A549 (cell line): ENCODE data around the gene COASY.

Experiments used
- BHLHE40 ChIP-seq: IDR thresholded peaks from 2 replicates; pipeline ENCODE4 v1.6.1; 2012; ENCODE audit warnings: low read depth, low read length, inconsistent platforms
- CBX2 ChIP-seq: fragments of 200-600 bp; sonication (generic); IDR thresholded peaks from 2 replicates; pipeline ENCODE4 v1.6.1; 2016; ENCODE audit warnings: low read depth, mild to moderate bottlenecking, borderline replicate concordance
- CEBPB ChIP-seq, 2 experiments: fragments of >200 bp in 1 of 2; sonication (Bioruptor Twin) in 1 of 2; formaldehyde crosslinking in 1 of 2; IDR thresholded peaks; 2 replicates each; pipeline ENCODE4 v1.6.1; 2012 to 2016
- CHD2 ChIP-seq: fragments of 150-350 bp; IDR thresholded peaks from 2 replicates; pipeline ENCODE4 v1.6.1; 2014; ENCODE audit warnings: low read length; ENCODE audit not compliant: partially characterized antibody
- CHD4 ChIP-seq: fragments of 200-600 bp; sonication (generic); IDR thresholded peaks from 2 replicates; pipeline ENCODE4 v1.6.1; 2016; ENCODE audit warnings: antibody characterized with exemption, mild to moderate bottlenecking, borderline replicate concordance
- EHMT2 ChIP-seq: fragments of 200-600 bp; sonication (generic); IDR thresholded peaks from 2 replicates; pipeline ENCODE4 v1.6.1; 2016; ENCODE audit warnings: antibody characterized with exemption, low read depth, mild to moderate bottlenecking, moderate library complexity
- KDM1A ChIP-seq: fragments of 200-600 bp; sonication (generic); IDR thresholded peaks from 2 replicates; pipeline ENCODE4 v1.6.1; 2016; ENCODE audit warnings: low read depth, mild to moderate bottlenecking
- NR3C1 ChIP-seq: fragments of >200 bp; sonication (Bioruptor Twin); formaldehyde crosslinking; IDR thresholded peaks from 3 replicates; pipeline ENCODE4 v1.6.1; 2017
- POLR2A ChIP-seq: IDR thresholded peaks from 2 replicates; pipeline ENCODE4 v1.6.1; 2012; ENCODE audit warnings: mild to moderate bottlenecking, low read length
- RFX5 ChIP-seq: fragments of 450-650 bp; IDR thresholded peaks from 2 replicates; pipeline ENCODE4 v1.7.1; 2014; ENCODE audit warnings: antibody characterized with exemption, mild to moderate bottlenecking, moderate library complexity
- ZFP36 ChIP-seq: fragments of 450-650 bp; IDR thresholded peaks from 2 replicates; pipeline ENCODE4 v1.6.1; 2014; ENCODE audit warnings: borderline replicate concordance; ENCODE audit not compliant: partially characterized antibody
- TF ChIP-seq, protein P1 (sequence below): fragments of >200 bp; sonication (Bioruptor Twin); formaldehyde crosslinking; IDR thresholded peaks from 3 replicates; pipeline ENCODE4 v1.5.1; 2016
- TF ChIP-seq, protein P2 (sequence below): fragments of 250-450 bp; sonication (Bioruptor Pico); IDR thresholded peaks from 2 replicates; pipeline ENCODE4 v1.5.0; 2020; ENCODE audit warnings: low read depth, mild to moderate bottlenecking, moderate library complexity

DNA sequence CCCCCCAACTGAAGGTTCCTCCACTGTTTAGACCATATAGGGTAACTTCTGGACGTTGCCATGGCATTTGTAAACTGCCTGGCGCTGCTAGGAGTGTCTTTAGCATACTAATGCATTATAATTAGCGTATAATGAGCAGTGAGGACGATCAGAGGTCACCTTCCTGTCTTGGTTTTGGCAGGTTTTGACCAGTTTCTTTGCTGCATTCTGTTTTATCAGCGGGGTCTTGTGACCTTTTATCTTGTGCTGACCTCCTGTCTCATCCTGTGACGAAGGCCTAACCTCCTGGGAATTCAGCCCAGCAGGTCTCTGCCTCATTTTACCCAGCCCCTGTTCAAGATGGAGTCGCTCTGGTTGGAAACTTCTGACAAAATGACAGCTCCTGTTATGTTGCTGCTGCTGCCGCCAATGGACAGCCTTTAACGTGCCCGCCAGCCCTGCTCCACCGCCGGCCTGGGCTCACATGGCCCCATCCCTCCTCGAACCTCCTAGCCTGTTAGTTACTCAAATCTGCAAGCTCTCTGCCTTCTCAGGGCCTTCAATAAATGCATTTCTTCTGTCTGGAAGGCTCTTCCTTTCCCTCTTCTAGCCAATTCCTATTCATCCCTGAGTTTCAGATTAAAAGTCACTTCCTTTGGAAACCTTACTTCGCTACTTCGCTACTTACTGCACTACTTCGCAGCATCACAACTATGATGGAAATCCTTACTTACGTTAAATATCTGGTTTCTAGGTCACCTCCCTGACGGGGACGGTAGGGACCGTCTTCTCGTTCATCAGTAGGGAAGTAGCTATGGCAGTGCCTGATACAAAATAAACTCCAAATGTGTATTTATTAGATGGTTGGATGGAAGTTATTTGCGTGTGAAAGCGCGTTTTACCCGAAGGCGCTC, 26.5 kb upstream of the COASY start:
- TF ChIP-seq, protein P1, sequence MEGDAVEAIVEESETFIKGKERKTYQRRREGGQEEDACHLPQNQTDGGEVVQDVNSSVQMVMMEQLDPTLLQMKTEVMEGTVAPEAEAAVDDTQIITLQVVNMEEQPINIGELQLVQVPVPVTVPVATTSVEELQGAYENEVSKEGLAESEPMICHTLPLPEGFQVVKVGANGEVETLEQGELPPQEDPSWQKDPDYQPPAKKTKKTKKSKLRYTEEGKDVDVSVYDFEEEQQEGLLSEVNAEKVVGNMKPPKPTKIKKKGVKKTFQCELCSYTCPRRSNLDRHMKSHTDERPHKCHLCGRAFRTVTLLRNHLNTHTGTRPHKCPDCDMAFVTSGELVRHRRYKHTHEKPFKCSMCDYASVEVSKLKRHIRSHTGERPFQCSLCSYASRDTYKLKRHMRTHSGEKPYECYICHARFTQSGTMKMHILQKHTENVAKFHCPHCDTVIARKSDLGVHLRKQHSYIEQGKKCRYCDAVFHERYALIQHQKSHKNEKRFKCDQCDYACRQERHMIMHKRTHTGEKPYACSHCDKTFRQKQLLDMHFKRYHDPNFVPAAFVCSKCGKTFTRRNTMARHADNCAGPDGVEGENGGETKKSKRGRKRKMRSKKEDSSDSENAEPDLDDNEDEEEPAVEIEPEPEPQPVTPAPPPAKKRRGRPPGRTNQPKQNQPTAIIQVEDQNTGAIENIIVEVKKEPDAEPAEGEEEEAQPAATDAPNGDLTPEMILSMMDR = no peak
- TF ChIP-seq EHMT2 (no peak), ZFP36 (no peak), NR3C1 (no peak), RFX5 (no peak; the same call in 1 of the 2 replicates), CEBPB (IDR thresholded peaks at IDR 0.05) (no peak), CBX2 (no peak), KDM1A (no peak), POLR2A (no peak), BHLHE40 (no peak), CHD2 (no peak), CHD4 (no peak)
- TF ChIP-seq, protein P2, sequence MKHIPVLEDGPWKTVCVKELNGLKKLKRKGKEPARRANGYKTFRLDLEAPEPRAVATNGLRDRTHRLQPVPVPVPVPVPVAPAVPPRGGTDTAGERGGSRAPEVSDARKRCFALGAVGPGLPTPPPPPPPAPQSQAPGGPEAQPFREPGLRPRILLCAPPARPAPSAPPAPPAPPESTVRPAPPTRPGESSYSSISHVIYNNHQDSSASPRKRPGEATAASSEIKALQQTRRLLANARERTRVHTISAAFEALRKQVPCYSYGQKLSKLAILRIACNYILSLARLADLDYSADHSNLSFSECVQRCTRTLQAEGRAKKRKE (CRISPR knock-in tag) = peak; percentile 67; the same call in 1 of the 2 replicates
